ENCODE data around the gene ANAPC15. TPM values are rescaled to one million over a fixed set of nuclear protein-coding genes. Genes with fewer than 3 reads are reported as not detected.
"Not testable (repeated sequence)": the region's sequence is repeated elsewhere in the genome, so short reads cannot be mapped to it uniquely, and the experiment has no call there.

ANAPC15 gene
- total RNA-seq = 43.5 TPM
- long read RNA-seq, transcript ANAPC15-201 (6 exons, 886 nt) = major isoform, 20 of 37 reads
- long read RNA-seq, transcript ANAPC15-208 (6 exons, 867 nt) = minor isoform, 9 of 37 reads
- long read RNA-seq, partial matches to known transcripts = 5 of 37 reads
- long read RNA-seq, other reads (novel, unspliced or antisense) = 0 of 37 reads

- ATAC-seq (ENCODE audit: poor library complexity) (peak; percentile 97), DNase-seq (peak; percentile 98)
- intact Hi-C loops (cut with DNase I) = no loop called here
Measured at GRCh38 chr11:72112143-72112977, at the start of gene ANAPC15. TSS of gene ANAPC15 (minus strand) at chr11:72112695. CDS start at chr11:72111276, 1,419 bp downstream.

- intact Hi-C loops (cut with DNase I) = no loop called here
- DNase-seq (no peak), ATAC-seq (ENCODE audit: poor library complexity) (no peak)
Measured at GRCh38 chr11:72160319-72160718, 47.8 kb upstream of the ANAPC15 start.

GRCh38 chr11:72157131-72157530, 44.6 kb upstream of the ANAPC15 start:
- ATAC-seq (ENCODE audit: poor library complexity) = no peak

GRCh38 chr11:72155751-72156150, 43.3 kb upstream of the ANAPC15 start:
- intact Hi-C loops (cut with DNase I) = no loop called here
- ATAC-seq (ENCODE audit: poor library complexity) (no peak), DNase-seq (no peak)

More at GRCh38 chr11:72157131-72157530, 44.6 kb upstream of the ANAPC15 start:
- no peak for DNase-seq
- intact Hi-C loops (cut with DNase I) = no loop called here

- intact Hi-C loops (cut with DNase I) = no loop called here
- ATAC-seq (ENCODE audit: poor library complexity) (no peak), DNase-seq (no peak)
Measured at GRCh38 chr11:72154816-72155215, 42.3 kb upstream of the ANAPC15 start.

- DNase-seq; intact Hi-C loops (cut with DNase I): not testable (repeated sequence)
Measured at GRCh38 chr11:72153874-72154273, 41.4 kb upstream of the ANAPC15 start.

GRCh38 chr11:72150882-72151281, 38.4 kb upstream of the ANAPC15 start:
- no peak for DNase-seq
- ATAC-seq (ENCODE audit: poor library complexity) = no peak
- intact Hi-C loops (cut with DNase I) = no loop called here

More at GRCh38 chr11:72153874-72154273, 41.4 kb upstream of the ANAPC15 start:
- ATAC-seq (ENCODE audit: poor library complexity) = not testable (repeated sequence)

GRCh38 chr11:72146625-72147024, 34.1 kb upstream of the ANAPC15 start:
- ATAC-seq (ENCODE audit: poor library complexity) (no peak), DNase-seq (no peak)
- intact Hi-C loops (cut with DNase I) = loop anchor here (5.0 kb wide), 1 partner anchor 169 kb away; no protein-coding TSS in a partner anchor

- ATAC-seq (ENCODE audit: poor library complexity) (no peak), DNase-seq (no peak)
- intact Hi-C loops (cut with DNase I) = loop anchor here (5.0 kb wide), 1 partner anchor 168 kb away; no protein-coding TSS in a partner anchor
Measured at GRCh38 chr11:72144807-72145565, 32.5 kb upstream of the ANAPC15 start.

GRCh38 chr11:72142543-72142942, 30.0 kb upstream of the ANAPC15 start:
- DNase-seq; intact Hi-C loops (cut with DNase I); ATAC-seq (ENCODE audit: poor library complexity): not testable (repeated sequence)

GRCh38 chr11:72142086-72142485, 29.6 kb upstream of the ANAPC15 start:
- DNase-seq; intact Hi-C loops (cut with DNase I): not testable (repeated sequence)
- ATAC-seq (ENCODE audit: poor library complexity) = peak; percentile 48

GRCh38 chr11:72141066-72141465, 28.6 kb upstream of the ANAPC15 start:
- ATAC-seq (ENCODE audit: poor library complexity) = no peak
- no peak for DNase-seq
- intact Hi-C loops (cut with DNase I) = no loop called here

GRCh38 chr11:72140661-72141060, 28.2 kb upstream of the ANAPC15 start:
- intact Hi-C loops (cut with DNase I) = no loop called here
- DNase-seq (no peak), ATAC-seq (ENCODE audit: poor library complexity) (no peak)

- DNase-seq (no peak), ATAC-seq (ENCODE audit: poor library complexity) (no peak)
- intact Hi-C loops (cut with DNase I) = no loop called here
Measured at GRCh38 chr11:72139500-72139899, 27.0 kb upstream of the ANAPC15 start.

- ATAC-seq (ENCODE audit: poor library complexity) = no peak
Measured at GRCh38 chr11:72138821-72139390, 26.4 kb upstream of the ANAPC15 start.

GRCh38 chr11:72136684-72137262, 24.3 kb upstream of the ANAPC15 start:
- ATAC-seq (ENCODE audit: poor library complexity) (no peak), DNase-seq (no peak)
- intact Hi-C loops (cut with DNase I) = no loop called here

More at GRCh38 chr11:72138821-72139390, 26.4 kb upstream of the ANAPC15 start:
- no peak for DNase-seq
- intact Hi-C loops (cut with DNase I) = no loop called here

- intact Hi-C loops (cut with DNase I) = no loop called here
- ATAC-seq (ENCODE audit: poor library complexity) (no peak), DNase-seq (no peak)
Measured at GRCh38 chr11:72135891-72136683, 23.6 kb upstream of the ANAPC15 start.

- ATAC-seq (ENCODE audit: poor library complexity) = peak; percentile 27
- intact Hi-C loops (cut with DNase I) = not testable (repeated sequence)
- peak; percentile 49 for DNase-seq
Measured at GRCh38 chr11:72135473-72135872, 23.0 kb upstream of the ANAPC15 start, which contains the start of gene FOLR3. TSS of gene FOLR3 (plus strand) at chr11:72135725. CDS start at chr11:72135953, 228 bp downstream.

Measured in Right ventricle myocardium superior (tissue), 1 donor.